Measurements from ENCODE around the gene COL1A2.

The COL1A2 gene

DNA sequence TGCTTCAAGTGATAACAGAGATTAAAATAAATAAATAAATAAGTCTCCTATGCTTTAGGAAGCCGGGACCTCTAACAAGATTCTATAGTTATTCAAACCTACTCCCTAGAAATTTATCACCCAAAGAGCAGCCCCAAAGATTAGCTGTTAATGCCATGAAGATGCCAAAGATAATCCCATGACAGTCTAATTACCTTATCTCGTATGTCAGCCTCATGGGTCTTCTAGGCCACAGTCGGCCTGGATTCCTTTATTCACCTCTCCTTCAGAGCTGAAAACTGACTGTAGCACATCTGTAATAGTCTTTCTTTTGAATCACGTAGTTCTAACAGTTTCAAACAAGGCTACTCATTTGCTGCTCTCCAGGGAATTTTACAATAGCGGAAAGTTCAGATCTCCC lies 24.2 kb downstream of the COL1A2 start:
- Histone ChIP-seq H3F3A (ENCODE audit: low read depth) (no peaks in the 10 kb centered on the region), H3K9me2 (replicated peaks; ENCODE audit: low read depth, low read length) (no peaks in the 10 kb centered on the region), H3K27me3 (ENCODE audit: insufficient read depth, low read length, poor library complexity, severe bottlenecking) (no peaks in the 10 kb centered on the region), H3K4me2 (ENCODE audit: low read depth, low read length, poor library complexity, severe bottlenecking) (no peak overlapping the region), H3K9ac (ENCODE audit: low read depth, low read length, poor library complexity, severe bottlenecking) (no peak overlapping the region), H3K36me3 (ENCODE audit: insufficient read depth, low read length) (no peaks in the 10 kb centered on the region), H3K9me3 (ENCODE audit: insufficient read depth, low read depth, low read length) (no peaks in the 10 kb centered on the region), H2AFZ (ENCODE audit: low read length) (no peak overlapping the region), H3K4me1 (ENCODE audit: insufficient read depth, low read length, poor library complexity, severe bottlenecking) (no peaks in the 10 kb centered on the region), H3K4me3 (ENCODE audit: low read length, poor library complexity, severe bottlenecking) (no peak overlapping the region), H3K79me2 (ENCODE audit: insufficient read depth, low read length) (no peaks in the 10 kb centered on the region), H4K20me1 (ENCODE audit: insufficient read depth, low read length, poor library complexity, severe bottlenecking) (no peaks in the 10 kb centered on the region)
- TF ChIP-seq, protein P1, sequence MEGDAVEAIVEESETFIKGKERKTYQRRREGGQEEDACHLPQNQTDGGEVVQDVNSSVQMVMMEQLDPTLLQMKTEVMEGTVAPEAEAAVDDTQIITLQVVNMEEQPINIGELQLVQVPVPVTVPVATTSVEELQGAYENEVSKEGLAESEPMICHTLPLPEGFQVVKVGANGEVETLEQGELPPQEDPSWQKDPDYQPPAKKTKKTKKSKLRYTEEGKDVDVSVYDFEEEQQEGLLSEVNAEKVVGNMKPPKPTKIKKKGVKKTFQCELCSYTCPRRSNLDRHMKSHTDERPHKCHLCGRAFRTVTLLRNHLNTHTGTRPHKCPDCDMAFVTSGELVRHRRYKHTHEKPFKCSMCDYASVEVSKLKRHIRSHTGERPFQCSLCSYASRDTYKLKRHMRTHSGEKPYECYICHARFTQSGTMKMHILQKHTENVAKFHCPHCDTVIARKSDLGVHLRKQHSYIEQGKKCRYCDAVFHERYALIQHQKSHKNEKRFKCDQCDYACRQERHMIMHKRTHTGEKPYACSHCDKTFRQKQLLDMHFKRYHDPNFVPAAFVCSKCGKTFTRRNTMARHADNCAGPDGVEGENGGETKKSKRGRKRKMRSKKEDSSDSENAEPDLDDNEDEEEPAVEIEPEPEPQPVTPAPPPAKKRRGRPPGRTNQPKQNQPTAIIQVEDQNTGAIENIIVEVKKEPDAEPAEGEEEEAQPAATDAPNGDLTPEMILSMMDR (conservative IDR thresholded peaks at IDR 0.05; ENCODE audit: low read length): no peak
- no peak for TF ChIP-seq EZH2phosphoT487 (IDR thresholded peaks at IDR 0.05; ENCODE audit: borderline replicate concordance)

DNA sequence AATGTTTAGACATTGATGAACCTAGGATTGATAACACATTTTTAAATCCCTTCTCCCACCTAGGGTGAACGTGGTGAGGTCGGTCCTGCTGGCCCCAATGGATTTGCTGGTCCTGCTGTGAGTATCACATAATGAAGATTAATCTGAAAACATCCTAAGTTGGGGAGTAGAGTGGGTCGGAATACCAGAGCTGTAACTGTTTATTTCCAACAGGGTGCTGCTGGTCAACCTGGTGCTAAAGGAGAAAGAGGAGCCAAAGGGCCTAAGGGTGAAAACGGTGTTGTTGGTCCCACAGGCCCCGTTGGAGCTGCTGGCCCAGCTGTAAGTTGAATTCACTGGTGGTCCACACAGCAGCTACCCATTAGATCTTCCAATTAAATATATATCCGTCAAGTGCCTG lies 25.6 kb downstream of the COL1A2 start:
- no peak for TF ChIP-seq EZH2phosphoT487 (IDR thresholded peaks at IDR 0.05; ENCODE audit: borderline replicate concordance)
- TF ChIP-seq, protein P1 (conservative IDR thresholded peaks at IDR 0.05; ENCODE audit: low read length): no peak

DNA sequence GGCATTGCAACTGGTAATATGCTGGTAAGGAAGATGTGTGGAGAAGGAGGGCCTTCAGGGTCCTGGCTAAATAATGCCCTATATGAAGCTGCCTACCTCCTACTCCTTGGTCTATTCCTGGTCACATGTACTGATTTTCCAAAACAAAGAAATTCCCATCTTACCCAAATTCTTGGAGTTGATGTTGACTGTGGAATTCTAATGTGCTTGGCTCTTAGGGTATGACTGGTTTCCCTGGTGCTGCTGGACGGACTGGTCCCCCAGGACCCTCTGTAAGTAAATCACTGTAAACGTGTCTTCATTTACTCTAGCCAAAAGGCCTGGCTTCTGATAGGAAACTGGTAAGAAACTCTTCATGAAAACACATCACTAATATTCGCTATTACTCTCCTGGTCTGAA lies 27.0 kb downstream of the COL1A2 start:
- no peaks in the 10 kb centered on the region for H4K20me1 ChIP-seq (ENCODE audit: insufficient read depth, low read length, poor library complexity, severe bottlenecking)
- H3K79me2 ChIP-seq (ENCODE audit: insufficient read depth, low read length): no peaks in the 10 kb centered on the region

More for the DNA sequence above, 25.6 kb downstream of the COL1A2 start:
- H2AFZ ChIP-seq (ENCODE audit: low read length): no peak overlapping the region
- no peaks in the 10 kb centered on the region for H3K4me1 ChIP-seq (ENCODE audit: insufficient read depth, low read length, poor library complexity, severe bottlenecking)
- no peaks in the 10 kb centered on the region for H3K9me2 ChIP-seq (replicated peaks; ENCODE audit: low read depth, low read length)
- no peaks in the 10 kb centered on the region for H3K79me2 ChIP-seq (ENCODE audit: insufficient read depth, low read length)
- H3K4me2 ChIP-seq (ENCODE audit: low read depth, low read length, poor library complexity, severe bottlenecking): no peak overlapping the region
- no peaks in the 10 kb centered on the region for H3F3A ChIP-seq (ENCODE audit: low read depth)
- no peaks in the 10 kb centered on the region for H4K20me1 ChIP-seq (ENCODE audit: insufficient read depth, low read length, poor library complexity, severe bottlenecking)
- no peaks in the 10 kb centered on the region for H3K36me3 ChIP-seq (ENCODE audit: insufficient read depth, low read length)
- no peaks in the 10 kb centered on the region for H3K27me3 ChIP-seq (ENCODE audit: insufficient read depth, low read length, poor library complexity, severe bottlenecking)
- H3K4me3 ChIP-seq (ENCODE audit: low read length, poor library complexity, severe bottlenecking): no peak overlapping the region
- no peaks in the 10 kb centered on the region for H3K9me3 ChIP-seq (ENCODE audit: insufficient read depth, low read depth, low read length)
- no peak overlapping the region for H3K9ac ChIP-seq (ENCODE audit: low read depth, low read length, poor library complexity, severe bottlenecking)

More for the DNA sequence above, 27.0 kb downstream of the COL1A2 start:
- Histone ChIP-seq H3K4me3 (ENCODE audit: low read length, poor library complexity, severe bottlenecking) (no peak overlapping the region), H3F3A (ENCODE audit: low read depth) (no peaks in the 10 kb centered on the region), H3K27me3 (ENCODE audit: insufficient read depth, low read length, poor library complexity, severe bottlenecking) (no peaks in the 10 kb centered on the region), H3K4me2 (ENCODE audit: low read depth, low read length, poor library complexity, severe bottlenecking) (no peak overlapping the region), H3K4me1 (ENCODE audit: insufficient read depth, low read length, poor library complexity, severe bottlenecking) (no peaks in the 10 kb centered on the region), H3K36me3 (ENCODE audit: insufficient read depth, low read length) (no peaks in the 10 kb centered on the region), H3K9me2 (replicated peaks; ENCODE audit: low read depth, low read length) (no peaks in the 10 kb centered on the region), H3K9me3 (ENCODE audit: insufficient read depth, low read depth, low read length) (no peaks in the 10 kb centered on the region), H2AFZ (ENCODE audit: low read length) (no peak overlapping the region), H3K9ac (ENCODE audit: low read depth, low read length, poor library complexity, severe bottlenecking) (no peak overlapping the region)
- no peak for TF ChIP-seq EZH2phosphoT487 (IDR thresholded peaks at IDR 0.05; ENCODE audit: borderline replicate concordance)
- TF ChIP-seq, protein P1 (conservative IDR thresholded peaks at IDR 0.05; ENCODE audit: low read length): no peak
